H1 (cell line): Measurements from ENCODE around the gene BBS1. TPM values are rescaled to one million over a fixed set of nuclear protein-coding genes. Genes with fewer than 3 reads are reported as not detected.

ENCODE experiments used
- CHD2 ChIP-seq: IDR thresholded peaks from 2 replicates; pipeline ENCODE4 v1.6.1; 2012; ENCODE audit warnings: low read length, improper control_type of control experiment
- EGR1 ChIP-seq: IDR thresholded peaks from 2 replicates; pipeline ENCODE4 v1.6.1; 2011; ENCODE audit warnings: low read depth, low read length, borderline replicate concordance
- EP300 ChIP-seq, 2 experiments: IDR thresholded peaks; 1 replicate in 1 of 2; 2 replicates in 1 of 2; pipeline ENCODE4 v1.6.1; 2011 to 2012; ENCODE audit warnings: low read depth in 2 of 2, low read length in 2 of 2, mild to moderate bottlenecking in 2 of 2, borderline replicate concordance in 1 of 2, inconsistent platforms in 1 of 2, moderate library complexity in 1 of 2
- KDM1A ChIP-seq: fragments of 200-600, 300-600 bp; sonication (generic); IDR thresholded peaks from 2 replicates; pipeline ENCODE4 v1.7.1; 2016; ENCODE audit warnings: mild to moderate bottlenecking, low read length, borderline replicate concordance
- KDM4A ChIP-seq: IDR thresholded peaks from one replicate; pipeline ENCODE4 v1.7.1; 2012; ENCODE audit warnings: low read depth, mild to moderate bottlenecking, moderate library complexity, low read length, inconsistent platforms; ENCODE audit not compliant: severe bottlenecking
- RBBP5 ChIP-seq: IDR thresholded peaks from 2 replicates; pipeline ENCODE4 v1.7.1; 2012; ENCODE audit warnings: low read depth, mild to moderate bottlenecking, inconsistent platforms, low read length, moderate library complexity, borderline replicate concordance
- RNF2 ChIP-seq: fragments of 200-900, 300-1000 bp; sonication (generic); IDR thresholded peaks from 2 replicates; pipeline ENCODE4 v1.7.1; 2016; ENCODE audit warnings: borderline replicate concordance, low read depth, mild to moderate bottlenecking, antibody characterized with exemption, low read length; ENCODE audit not compliant: poor library complexity, severe bottlenecking; ENCODE audit errors: missing control alignments
- ZNF274 ChIP-seq: IDR thresholded peaks from 2 replicates; pipeline ENCODE4 v1.7.0; 2012; ENCODE audit warnings: low read length, borderline replicate concordance; ENCODE audit errors: extremely low read depth
- polyA plus RNA-seq, 7 experiments: library from polyadenylated mRNA; depleted of rRNA in 3 of 7; stranded (reverse) in 5 of 7; unstranded in 2 of 7; fragments of >200 nt in 5 of 7; fragments of 200-250 nt in 2 of 7; gene quantifications; 1 replicate in 5 of 7; 2 replicates in 1 of 7; 4 replicates in 1 of 7; pipeline versions ENCODE4 v1.2.1 to v1.2.3, GENCODE V29; 2011 to 2013; ENCODE audit warnings: missing spikeins in 2 of 7, mixed read lengths in 2 of 7
- total RNA-seq: library from RNA; stranded (reverse); fragmentation: NEBNext Ultra II Directional; extraction: Animal tissue kit (Norgen Biotek cat#: 25700); gene quantifications from 2 replicates; pipeline ENCODE4 v1.2.1, GENCODE V29; 2021
- TF ChIP-seq, protein P1 (sequence below): fragments of 300-600 bp; sonication (generic); IDR thresholded peaks from 2 replicates; pipeline ENCODE4 v1.7.1; 2012; ENCODE audit warnings: low read length, moderate library complexity, mild to moderate bottlenecking, inconsistent platforms; ENCODE audit not compliant: insufficient replicate concordance
- TF ChIP-seq, protein P2 (sequence below): IDR thresholded peaks from 2 replicates; pipeline ENCODE4 v1.6.1; 2011; ENCODE audit warnings: low read length, improper control_type of control experiment

BBS1 gene
- total and polyA plus RNA-seq, 2 of the 8 experiments (the other 6 are each of a cell fraction or from before 2014, with no cell fraction given): 19.1 to 19.5 TPM

DNA sequence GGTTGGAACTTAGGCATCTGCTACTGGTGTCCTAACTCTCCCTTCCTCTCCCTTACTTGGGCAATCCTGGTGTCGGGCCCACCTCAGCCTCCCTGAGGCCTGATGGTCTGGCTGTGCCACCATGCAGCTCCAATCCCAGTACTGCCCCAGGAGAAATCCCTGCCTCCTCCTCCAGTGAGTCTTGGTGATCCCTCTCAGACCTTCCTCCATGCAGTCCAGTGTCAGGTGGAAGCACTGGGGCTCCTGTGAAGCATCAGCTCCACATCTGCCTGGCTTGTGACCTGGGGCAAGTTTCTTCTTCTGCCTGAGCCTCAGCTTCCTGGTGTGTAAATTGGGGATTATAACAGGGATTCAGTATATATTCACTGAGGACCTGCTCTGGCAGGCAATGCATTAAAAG, 45.5 kb upstream of the BBS1 start (continued):
- TF ChIP-seq, protein P1, sequence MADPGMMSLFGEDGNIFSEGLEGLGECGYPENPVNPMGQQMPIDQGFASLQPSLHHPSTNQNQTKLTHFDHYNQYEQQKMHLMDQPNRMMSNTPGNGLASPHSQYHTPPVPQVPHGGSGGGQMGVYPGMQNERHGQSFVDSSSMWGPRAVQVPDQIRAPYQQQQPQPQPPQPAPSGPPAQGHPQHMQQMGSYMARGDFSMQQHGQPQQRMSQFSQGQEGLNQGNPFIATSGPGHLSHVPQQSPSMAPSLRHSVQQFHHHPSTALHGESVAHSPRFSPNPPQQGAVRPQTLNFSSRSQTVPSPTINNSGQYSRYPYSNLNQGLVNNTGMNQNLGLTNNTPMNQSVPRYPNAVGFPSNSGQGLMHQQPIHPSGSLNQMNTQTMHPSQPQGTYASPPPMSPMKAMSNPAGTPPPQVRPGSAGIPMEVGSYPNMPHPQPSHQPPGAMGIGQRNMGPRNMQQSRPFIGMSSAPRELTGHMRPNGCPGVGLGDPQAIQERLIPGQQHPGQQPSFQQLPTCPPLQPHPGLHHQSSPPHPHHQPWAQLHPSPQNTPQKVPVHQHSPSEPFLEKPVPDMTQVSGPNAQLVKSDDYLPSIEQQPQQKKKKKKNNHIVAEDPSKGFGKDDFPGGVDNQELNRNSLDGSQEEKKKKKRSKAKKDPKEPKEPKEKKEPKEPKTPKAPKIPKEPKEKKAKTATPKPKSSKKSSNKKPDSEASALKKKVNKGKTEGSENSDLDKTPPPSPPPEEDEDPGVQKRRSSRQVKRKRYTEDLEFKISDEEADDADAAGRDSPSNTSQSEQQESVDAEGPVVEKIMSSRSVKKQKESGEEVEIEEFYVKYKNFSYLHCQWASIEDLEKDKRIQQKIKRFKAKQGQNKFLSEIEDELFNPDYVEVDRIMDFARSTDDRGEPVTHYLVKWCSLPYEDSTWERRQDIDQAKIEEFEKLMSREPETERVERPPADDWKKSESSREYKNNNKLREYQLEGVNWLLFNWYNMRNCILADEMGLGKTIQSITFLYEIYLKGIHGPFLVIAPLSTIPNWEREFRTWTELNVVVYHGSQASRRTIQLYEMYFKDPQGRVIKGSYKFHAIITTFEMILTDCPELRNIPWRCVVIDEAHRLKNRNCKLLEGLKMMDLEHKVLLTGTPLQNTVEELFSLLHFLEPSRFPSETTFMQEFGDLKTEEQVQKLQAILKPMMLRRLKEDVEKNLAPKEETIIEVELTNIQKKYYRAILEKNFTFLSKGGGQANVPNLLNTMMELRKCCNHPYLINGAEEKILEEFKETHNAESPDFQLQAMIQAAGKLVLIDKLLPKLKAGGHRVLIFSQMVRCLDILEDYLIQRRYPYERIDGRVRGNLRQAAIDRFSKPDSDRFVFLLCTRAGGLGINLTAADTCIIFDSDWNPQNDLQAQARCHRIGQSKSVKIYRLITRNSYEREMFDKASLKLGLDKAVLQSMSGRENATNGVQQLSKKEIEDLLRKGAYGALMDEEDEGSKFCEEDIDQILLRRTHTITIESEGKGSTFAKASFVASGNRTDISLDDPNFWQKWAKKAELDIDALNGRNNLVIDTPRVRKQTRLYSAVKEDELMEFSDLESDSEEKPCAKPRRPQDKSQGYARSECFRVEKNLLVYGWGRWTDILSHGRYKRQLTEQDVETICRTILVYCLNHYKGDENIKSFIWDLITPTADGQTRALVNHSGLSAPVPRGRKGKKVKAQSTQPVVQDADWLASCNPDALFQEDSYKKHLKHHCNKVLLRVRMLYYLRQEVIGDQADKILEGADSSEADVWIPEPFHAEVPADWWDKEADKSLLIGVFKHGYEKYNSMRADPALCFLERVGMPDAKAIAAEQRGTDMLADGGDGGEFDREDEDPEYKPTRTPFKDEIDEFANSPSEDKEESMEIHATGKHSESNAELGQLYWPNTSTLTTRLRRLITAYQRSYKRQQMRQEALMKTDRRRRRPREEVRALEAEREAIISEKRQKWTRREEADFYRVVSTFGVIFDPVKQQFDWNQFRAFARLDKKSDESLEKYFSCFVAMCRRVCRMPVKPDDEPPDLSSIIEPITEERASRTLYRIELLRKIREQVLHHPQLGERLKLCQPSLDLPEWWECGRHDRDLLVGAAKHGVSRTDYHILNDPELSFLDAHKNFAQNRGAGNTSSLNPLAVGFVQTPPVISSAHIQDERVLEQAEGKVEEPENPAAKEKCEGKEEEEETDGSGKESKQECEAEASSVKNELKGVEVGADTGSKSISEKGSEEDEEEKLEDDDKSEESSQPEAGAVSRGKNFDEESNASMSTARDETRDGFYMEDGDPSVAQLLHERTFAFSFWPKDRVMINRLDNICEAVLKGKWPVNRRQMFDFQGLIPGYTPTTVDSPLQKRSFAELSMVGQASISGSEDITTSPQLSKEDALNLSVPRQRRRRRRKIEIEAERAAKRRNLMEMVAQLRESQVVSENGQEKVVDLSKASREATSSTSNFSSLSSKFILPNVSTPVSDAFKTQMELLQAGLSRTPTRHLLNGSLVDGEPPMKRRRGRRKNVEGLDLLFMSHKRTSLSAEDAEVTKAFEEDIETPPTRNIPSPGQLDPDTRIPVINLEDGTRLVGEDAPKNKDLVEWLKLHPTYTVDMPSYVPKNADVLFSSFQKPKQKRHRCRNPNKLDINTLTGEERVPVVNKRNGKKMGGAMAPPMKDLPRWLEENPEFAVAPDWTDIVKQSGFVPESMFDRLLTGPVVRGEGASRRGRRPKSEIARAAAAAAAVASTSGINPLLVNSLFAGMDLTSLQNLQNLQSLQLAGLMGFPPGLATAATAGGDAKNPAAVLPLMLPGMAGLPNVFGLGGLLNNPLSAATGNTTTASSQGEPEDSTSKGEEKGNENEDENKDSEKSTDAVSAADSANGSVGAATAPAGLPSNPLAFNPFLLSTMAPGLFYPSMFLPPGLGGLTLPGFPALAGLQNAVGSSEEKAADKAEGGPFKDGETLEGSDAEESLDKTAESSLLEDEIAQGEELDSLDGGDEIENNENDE: no peak
- TF ChIP-seq RNF2 (no peak), KDM4A (no peak), CHD2 (no peak), ZNF274 (no peak), RBBP5 (no peak), EGR1 (no peak), KDM1A (no peak), EP300 (IDR thresholded peaks at IDR 0.05; ENCODE audit: borderline replicate concordance in 1 of 2, low read depth in 2 of 2, low read length in 2 of 2) (no peak)
- TF ChIP-seq, protein P2, sequence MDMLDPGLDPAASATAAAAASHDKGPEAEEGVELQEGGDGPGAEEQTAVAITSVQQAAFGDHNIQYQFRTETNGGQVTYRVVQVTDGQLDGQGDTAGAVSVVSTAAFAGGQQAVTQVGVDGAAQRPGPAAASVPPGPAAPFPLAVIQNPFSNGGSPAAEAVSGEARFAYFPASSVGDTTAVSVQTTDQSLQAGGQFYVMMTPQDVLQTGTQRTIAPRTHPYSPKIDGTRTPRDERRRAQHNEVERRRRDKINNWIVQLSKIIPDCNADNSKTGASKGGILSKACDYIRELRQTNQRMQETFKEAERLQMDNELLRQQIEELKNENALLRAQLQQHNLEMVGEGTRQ: no peak
